HG03558 (cell line): ENCODE data around the gene TRIM36.

Experiments
- ATAC-seq: cut with Tn5 transposase; IDR thresholded peaks from one replicate; pipeline ENCODE4 v1.9.1; 2021; ENCODE audit warnings: moderate number of reproducible peaks; ENCODE audit not compliant: unreplicated experiment; ENCODE audit errors: extremely low read depth

The TRIM36 gene

GRCh38 chr5:115169487-115170133 is at the start of gene TRIM36:
TSS of gene TRIM36 (minus strand) at chr5:115169908. CDS start at chr5:115169634, 274 bp downstream.
- ATAC-seq: peak; percentile 96

GRCh38 chr5:115214541-115214940 is 44.8 kb upstream of the TRIM36 start:
- no peak for ATAC-seq

DNA sequence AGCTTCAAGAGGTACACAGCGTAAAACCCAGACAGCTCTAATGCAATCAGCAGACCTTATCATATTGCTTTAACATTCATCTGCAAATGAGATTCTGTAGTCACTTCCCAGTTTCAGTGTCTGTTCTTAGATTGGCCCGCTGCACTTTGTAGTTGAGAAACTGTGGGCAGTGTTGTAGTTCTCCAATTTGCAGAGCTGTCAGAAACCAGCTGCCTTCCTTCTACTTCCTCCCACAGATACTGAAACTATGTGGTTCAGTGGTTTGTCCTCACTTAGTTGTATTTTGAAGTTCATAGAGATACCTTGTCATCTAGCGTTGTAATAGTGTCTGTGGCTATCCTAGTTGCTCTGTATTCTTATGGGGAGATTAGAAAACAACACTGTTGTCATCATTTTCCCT is 39.6 kb upstream of the TRIM36 start:
- peak; percentile 99 for ATAC-seq

GRCh38 chr5:115202952-115203351 is 33.2 kb upstream of the TRIM36 start:
- no peak for ATAC-seq

DNA sequence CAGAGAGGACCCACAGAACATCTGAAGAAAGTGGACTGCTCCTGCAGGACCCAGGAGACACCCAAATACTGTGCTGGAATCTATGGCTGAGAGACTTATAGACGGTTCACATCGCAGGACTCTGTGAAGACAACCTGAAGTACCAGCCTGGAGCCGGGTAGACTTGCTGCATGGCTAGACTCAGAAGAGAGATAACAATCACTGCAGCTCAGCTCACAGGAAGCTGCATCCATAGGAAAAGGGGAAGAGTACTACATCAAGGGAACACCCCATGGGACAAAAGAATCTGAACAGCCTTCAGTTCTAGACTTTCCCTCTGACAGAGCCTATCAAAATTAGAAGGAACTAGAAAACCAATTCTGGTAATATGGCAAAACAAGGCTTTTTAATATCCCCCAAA is 26.5 kb upstream of the TRIM36 start:
- ATAC-seq: no peak

- ATAC-seq: no peak
These were observed 25.0 kb upstream of the TRIM36 start for GRCh38 chr5:115194676-115195075.

- ATAC-seq: no peak
These were observed 23.6 kb upstream of the TRIM36 start for GRCh38 chr5:115193295-115193694.

- no peak for ATAC-seq
These were observed 22.4 kb upstream of the TRIM36 start for GRCh38 chr5:115192098-115192497.

DNA sequence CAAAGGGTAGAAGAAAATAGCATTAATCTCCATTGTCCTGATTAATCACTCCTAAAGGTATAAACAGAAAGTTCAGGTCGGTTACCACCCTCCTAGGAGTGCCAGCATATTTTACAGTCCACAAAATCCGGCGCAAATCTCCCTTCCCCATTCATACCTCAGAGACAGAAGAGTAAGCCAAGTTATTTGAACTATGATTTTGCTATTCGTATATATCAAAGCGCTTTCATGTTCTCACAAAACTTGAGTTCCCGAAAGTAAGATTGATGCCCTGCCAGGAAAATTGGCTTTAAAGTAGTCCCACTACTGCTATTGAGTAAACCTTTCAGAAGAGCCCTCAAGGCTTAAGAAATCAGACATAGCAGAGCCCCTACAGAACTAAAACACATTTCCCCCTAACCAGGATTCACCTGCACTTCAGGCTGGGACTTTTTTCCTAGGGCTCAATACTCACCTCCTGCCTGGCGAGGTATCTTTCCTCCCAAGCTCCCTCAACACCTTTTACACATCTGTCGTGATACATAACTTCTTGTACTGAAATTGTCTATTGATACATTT is 21.8 kb upstream of the TRIM36 start:
- no peak for ATAC-seq

DNA sequence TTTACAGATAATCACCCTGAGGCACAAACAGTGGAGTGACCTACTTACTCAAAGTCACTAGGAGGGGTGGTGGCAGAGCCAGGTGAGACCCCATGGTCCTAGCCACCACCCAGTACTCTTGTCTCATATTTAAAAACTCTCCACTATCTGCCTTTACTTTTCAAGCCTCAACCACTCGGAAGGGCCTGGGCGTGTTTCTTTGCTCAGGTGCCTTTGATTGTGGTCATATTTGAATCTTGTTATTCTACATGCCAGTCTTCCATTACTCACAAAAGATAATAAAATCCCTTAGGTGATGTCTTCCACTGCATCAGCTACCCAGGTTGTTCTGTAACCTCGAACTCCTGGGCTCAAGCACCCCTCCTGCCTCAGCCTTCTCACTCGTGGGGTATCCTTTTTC is 20.7 kb upstream of the TRIM36 start:
- ATAC-seq: no peak

GRCh38 chr5:115189866-115190265 is 20.2 kb upstream of the TRIM36 start:
- no peak for ATAC-seq

DNA sequence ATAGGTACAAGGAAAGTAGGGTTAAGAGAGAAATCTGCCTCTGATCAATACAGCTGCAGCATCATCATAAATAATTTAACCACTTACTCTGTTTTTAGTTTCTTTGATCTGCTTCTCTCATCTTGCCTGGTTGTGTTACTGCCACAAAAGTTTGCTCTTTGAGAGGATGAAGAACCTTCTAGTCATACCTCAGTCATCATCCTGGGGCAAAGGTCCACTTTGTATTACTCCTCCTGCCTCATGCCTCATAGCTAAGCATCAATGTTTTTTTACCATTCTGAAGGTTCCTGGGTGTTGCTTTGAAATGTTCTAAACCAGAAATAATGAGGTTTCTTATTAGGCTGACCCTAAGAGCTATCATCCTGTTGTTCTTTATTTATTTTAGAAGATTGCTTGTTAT is 17.1 kb upstream of the TRIM36 start:
- no peak for ATAC-seq

DNA sequence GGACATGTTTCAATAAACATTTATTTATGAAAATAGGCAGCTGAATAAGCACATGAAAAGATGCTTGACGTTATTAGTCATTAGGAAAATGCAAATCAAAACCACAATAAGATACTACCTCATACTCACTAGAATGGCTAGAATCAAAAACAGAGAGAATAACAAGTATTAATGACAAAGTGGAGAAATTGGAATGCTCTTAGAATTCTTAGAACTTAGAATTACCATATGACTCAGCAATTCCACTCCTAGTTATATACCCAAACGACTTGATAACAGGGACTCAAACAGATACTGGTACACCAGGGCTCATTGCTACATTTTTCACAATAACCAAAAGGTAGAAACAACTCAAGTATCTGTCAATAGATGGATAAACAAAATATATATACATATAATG is 15.1 kb upstream of the TRIM36 start:
- no peak for ATAC-seq

- ATAC-seq: no peak
These were observed 12.0 kb upstream of the TRIM36 start for GRCh38 chr5:115181757-115182156.

GRCh38 chr5:115180165-115180709 is 10.5 kb upstream of the TRIM36 start:
- no peak for ATAC-seq

GRCh38 chr5:115179394-115180164 is 9.9 kb upstream of the TRIM36 start:
- ATAC-seq: no peak

GRCh38 chr5:115179030-115179393 is 9.3 kb upstream of the TRIM36 start:
- no peak for ATAC-seq

GRCh38 chr5:115170929-115171510 is 1.3 kb upstream of the TRIM36 start:
- no peak for ATAC-seq

- ATAC-seq: peak; percentile 13
These were observed 623 bp upstream of the TRIM36 start for GRCh38 chr5:115170134-115170928.

DNA sequence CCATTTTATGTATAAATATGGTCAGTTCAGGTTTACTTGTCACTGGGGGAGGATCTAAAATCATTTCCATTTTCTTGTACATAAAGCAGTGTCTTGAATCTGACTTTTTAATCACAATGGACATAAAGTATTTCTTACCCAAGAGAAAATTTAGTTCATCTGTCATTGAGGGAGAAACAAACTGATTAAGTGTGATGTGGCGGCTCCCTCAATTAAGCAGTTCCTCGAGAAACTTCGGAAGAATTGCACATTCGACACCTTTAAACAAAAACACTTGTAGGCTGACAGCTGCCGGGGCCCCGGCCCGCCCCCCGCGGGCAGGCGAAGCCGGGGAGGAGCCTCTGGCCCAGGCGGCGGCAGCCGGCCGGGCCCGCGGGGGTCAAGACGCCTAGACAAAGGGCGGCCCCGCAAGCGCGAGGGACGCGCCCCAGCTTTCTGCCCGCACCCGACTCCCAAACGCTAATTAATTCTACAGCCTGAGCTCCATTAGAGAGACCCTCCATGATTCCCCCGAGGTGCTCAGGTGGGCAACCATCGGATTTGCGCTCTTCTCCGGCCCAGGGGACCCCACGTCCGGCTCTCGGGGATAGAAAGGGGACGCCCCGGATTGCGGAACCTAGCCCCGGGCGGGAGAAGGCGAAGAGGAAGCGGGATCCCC is 750 bp downstream of the TRIM36 start:
- ATAC-seq: no peak
